Measurements from ENCODE around the gene ZMYND10.

GRCh38 chr3:50333744-50334328 lies 11.7 kb downstream of the ZMYND10 start:
- TF ChIP-seq RCOR1 (IDR thresholded peaks at IDR 0.05; ENCODE audit: low read length), result no peak
- TF ChIP-seq CTCF (IDR thresholded peaks at IDR 0.05), result no peak
- no peak for TF ChIP-seq MXI1 (IDR thresholded peaks at IDR 0.05; ENCODE audit: low read depth, low read length)
- TF ChIP-seq EP300 (IDR thresholded peaks at IDR 0.05; ENCODE audit: borderline replicate concordance in 1 of 2, low read depth in 1 of 2, low read length in 1 of 2), result no peak
- no peak for TF ChIP-seq POLR2AphosphoS5 (IDR thresholded peaks at IDR 0.05; ENCODE audit: low read depth, low read length)
- TF ChIP-seq GABPA (IDR thresholded peaks at IDR 0.05; ENCODE audit: low read depth), result no peak
- no peak for TF ChIP-seq SMC3 (IDR thresholded peaks at IDR 0.05; ENCODE audit: low read depth, low read length)
- TF ChIP-seq RAD21 (IDR thresholded peaks at IDR 0.05; ENCODE audit: low read length), result no peak
- no peak for TF ChIP-seq YY1 (IDR thresholded peaks at IDR 0.05; ENCODE audit: low read depth)
- no peak for TF ChIP-seq JUND (IDR thresholded peaks at IDR 0.05)
- no peak for TF ChIP-seq REST (IDR thresholded peaks at IDR 0.05; ENCODE audit: low read depth, low read length)
- TF ChIP-seq SIN3A (IDR thresholded peaks at IDR 0.05; ENCODE audit: borderline replicate concordance, low read depth, low read length), result no peak

Measured in SK-N-SH (cell line).